Measurements from ENCODE around the gene PRKAR2B. TPM values are rescaled to one million over a fixed set of nuclear protein-coding genes. Genes with fewer than 3 reads are reported as not detected.

The PRKAR2B gene
- total and polyA plus RNA-seq, 4 donors = 0.88 to 41.8 (median 1.6) TPM

DNA sequence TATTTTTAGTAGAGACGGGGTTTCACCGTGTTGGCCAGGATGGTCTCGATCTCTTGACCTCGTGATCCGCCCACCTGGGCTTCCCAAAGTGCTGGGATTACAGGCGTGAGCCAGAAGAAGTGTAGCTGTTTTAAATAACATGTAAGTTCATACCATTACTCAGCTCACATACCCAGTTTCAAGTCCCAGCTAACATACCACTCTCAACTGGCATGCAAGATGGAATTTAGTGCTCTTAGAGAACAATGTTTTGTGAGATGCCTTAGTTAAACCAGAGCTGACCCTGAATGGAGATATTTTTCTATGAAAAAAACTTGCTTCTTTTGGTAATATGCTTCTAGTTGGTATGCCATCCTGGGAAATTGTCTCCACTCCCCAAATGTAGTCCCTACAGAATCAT, 161.6 kb downstream of the PRKAR2B start (continued):
- TF ChIP-seq HNF4G (IDR thresholded peaks at IDR 0.05) = no peak
- TF ChIP-seq, protein P1, sequence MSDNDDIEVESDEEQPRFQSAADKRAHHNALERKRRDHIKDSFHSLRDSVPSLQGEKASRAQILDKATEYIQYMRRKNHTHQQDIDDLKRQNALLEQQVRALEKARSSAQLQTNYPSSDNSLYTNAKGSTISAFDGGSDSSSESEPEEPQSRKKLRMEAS (IDR thresholded peaks at IDR 0.05) = no peak

DNA sequence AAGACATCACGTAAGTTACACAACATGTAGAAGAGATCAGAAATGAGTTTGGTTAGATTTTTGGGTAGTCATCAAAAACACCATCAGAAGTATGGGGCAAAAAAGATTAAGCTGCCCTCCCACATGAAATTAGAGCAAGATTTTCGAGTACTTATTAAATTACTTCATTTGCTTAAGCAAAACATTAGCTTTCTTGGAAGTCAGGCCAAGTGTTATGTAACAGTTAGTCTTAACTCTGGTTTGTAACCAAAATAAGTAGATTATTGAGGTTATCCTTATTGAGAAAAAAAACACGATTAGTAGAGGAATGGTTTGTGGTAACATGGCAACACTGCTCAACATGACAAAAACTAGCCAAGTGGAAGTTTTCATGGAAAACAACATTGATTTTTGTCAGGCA, 162.2 kb downstream of the PRKAR2B start:
- Histone ChIP-seq H3K4me1 (ENCODE audit: control insufficient read depth in 4 of 4, insufficient read depth in 4 of 4, low read length in 3 of 4) (no peaks in the 10 kb centered on the region), H3K9ac (ENCODE audit: low read depth in 1 of 2, low read length in 2 of 2) (no peak overlapping the region), H3K27me3 (ENCODE audit: control insufficient read depth in 4 of 4, insufficient read depth in 4 of 4, low read length in 3 of 4) (no peaks in the 10 kb centered on the region), H3K4me3 (ENCODE audit: low read depth in 1 of 3, low read length in 3 of 3) (no peak overlapping the region), H3K36me3 (ENCODE audit: control insufficient read depth in 4 of 4, insufficient read depth in 3 of 4, low read depth in 1 of 4, low read length in 3 of 4) (peaks cover 6 to 45% (median 30%) of the 10 kb centered on the region in 4 donors), H3K9me3 (ENCODE audit: control insufficient read depth in 4 of 4, low read length in 3 of 4) (no peaks in the 10 kb centered on the region), H3K27ac (ENCODE audit: low read depth in 1 of 2, low read length in 2 of 2) (no peak overlapping the region)
- 85% methylated on average over 3 of the region's 3 CpGs for WGBS
- TF ChIP-seq HNF4G (IDR thresholded peaks at IDR 0.05) (no peak), FOXA1 (IDR thresholded peaks at IDR 0.05) (no peak), NR2F2 (IDR thresholded peaks at IDR 0.05) (no peak), RAD21 (IDR thresholded peaks at IDR 0.05) (no peak), SP1 (IDR thresholded peaks at IDR 0.05) (no peak), TAF1 (conservative IDR thresholded peaks at IDR 0.05) (no peak), RXRA (IDR thresholded peaks at IDR 0.05) (no peak), EGR1 (IDR thresholded peaks at IDR 0.05; ENCODE audit: low read depth in 2 of 2) (no peak), HNF4A (conservative IDR thresholded peaks at IDR 0.05) (no peak), GABPA (IDR thresholded peaks at IDR 0.05 in 1 of 2, conservative IDR thresholded peaks at IDR 0.05 in 1 of 2) (no peak), JUND (IDR thresholded peaks at IDR 0.05) (no peak), FOXA2 (IDR thresholded peaks at IDR 0.05) (no peak), YY1 (IDR thresholded peaks at IDR 0.05) (no peak)
- TF ChIP-seq, protein P2, sequence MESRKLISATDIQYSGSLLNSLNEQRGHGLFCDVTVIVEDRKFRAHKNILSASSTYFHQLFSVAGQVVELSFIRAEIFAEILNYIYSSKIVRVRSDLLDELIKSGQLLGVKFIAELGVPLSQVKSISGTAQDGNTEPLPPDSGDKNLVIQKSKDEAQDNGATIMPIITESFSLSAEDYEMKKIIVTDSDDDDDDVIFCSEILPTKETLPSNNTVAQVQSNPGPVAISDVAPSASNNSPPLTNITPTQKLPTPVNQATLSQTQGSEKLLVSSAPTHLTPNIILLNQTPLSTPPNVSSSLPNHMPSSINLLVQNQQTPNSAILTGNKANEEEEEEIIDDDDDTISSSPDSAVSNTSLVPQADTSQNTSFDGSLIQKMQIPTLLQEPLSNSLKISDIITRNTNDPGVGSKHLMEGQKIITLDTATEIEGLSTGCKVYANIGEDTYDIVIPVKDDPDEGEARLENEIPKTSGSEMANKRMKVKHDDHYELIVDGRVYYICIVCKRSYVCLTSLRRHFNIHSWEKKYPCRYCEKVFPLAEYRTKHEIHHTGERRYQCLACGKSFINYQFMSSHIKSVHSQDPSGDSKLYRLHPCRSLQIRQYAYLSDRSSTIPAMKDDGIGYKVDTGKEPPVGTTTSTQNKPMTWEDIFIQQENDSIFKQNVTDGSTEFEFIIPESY (IDR thresholded peaks at IDR 0.05) = no peak
- TF ChIP-seq, protein P3, sequence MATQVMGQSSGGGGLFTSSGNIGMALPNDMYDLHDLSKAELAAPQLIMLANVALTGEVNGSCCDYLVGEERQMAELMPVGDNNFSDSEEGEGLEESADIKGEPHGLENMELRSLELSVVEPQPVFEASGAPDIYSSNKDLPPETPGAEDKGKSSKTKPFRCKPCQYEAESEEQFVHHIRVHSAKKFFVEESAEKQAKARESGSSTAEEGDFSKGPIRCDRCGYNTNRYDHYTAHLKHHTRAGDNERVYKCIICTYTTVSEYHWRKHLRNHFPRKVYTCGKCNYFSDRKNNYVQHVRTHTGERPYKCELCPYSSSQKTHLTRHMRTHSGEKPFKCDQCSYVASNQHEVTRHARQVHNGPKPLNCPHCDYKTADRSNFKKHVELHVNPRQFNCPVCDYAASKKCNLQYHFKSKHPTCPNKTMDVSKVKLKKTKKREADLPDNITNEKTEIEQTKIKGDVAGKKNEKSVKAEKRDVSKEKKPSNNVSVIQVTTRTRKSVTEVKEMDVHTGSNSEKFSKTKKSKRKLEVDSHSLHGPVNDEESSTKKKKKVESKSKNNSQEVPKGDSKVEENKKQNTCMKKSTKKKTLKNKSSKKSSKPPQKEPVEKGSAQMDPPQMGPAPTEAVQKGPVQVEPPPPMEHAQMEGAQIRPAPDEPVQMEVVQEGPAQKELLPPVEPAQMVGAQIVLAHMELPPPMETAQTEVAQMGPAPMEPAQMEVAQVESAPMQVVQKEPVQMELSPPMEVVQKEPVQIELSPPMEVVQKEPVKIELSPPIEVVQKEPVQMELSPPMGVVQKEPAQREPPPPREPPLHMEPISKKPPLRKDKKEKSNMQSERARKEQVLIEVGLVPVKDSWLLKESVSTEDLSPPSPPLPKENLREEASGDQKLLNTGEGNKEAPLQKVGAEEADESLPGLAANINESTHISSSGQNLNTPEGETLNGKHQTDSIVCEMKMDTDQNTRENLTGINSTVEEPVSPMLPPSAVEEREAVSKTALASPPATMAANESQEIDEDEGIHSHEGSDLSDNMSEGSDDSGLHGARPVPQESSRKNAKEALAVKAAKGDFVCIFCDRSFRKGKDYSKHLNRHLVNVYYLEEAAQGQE (IDR thresholded peaks at IDR 0.05) = no peak
- TF ChIP-seq, protein P1 (IDR thresholded peaks at IDR 0.05) = no peak
- TF ChIP-seq, protein P4, sequence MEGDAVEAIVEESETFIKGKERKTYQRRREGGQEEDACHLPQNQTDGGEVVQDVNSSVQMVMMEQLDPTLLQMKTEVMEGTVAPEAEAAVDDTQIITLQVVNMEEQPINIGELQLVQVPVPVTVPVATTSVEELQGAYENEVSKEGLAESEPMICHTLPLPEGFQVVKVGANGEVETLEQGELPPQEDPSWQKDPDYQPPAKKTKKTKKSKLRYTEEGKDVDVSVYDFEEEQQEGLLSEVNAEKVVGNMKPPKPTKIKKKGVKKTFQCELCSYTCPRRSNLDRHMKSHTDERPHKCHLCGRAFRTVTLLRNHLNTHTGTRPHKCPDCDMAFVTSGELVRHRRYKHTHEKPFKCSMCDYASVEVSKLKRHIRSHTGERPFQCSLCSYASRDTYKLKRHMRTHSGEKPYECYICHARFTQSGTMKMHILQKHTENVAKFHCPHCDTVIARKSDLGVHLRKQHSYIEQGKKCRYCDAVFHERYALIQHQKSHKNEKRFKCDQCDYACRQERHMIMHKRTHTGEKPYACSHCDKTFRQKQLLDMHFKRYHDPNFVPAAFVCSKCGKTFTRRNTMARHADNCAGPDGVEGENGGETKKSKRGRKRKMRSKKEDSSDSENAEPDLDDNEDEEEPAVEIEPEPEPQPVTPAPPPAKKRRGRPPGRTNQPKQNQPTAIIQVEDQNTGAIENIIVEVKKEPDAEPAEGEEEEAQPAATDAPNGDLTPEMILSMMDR (IDR thresholded peaks at IDR 0.05; ENCODE audit: low read depth, low read length, missing input control) = no peak
- TF ChIP-seq, protein P5, sequence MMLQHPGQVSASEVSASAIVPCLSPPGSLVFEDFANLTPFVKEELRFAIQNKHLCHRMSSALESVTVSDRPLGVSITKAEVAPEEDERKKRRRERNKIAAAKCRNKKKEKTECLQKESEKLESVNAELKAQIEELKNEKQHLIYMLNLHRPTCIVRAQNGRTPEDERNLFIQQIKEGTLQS (IDR thresholded peaks at IDR 0.05) = no peak
- DNase-seq (ENCODE audit: low spot score) = no peak
